ENCODE results near the gene AQP4.

AQP4 gene, protein sequence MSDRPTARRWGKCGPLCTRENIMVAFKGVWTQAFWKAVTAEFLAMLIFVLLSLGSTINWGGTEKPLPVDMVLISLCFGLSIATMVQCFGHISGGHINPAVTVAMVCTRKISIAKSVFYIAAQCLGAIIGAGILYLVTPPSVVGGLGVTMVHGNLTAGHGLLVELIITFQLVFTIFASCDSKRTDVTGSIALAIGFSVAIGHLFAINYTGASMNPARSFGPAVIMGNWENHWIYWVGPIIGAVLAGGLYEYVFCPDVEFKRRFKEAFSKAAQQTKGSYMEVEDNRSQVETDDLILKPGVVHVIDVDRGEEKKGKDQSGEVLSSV

DNA sequence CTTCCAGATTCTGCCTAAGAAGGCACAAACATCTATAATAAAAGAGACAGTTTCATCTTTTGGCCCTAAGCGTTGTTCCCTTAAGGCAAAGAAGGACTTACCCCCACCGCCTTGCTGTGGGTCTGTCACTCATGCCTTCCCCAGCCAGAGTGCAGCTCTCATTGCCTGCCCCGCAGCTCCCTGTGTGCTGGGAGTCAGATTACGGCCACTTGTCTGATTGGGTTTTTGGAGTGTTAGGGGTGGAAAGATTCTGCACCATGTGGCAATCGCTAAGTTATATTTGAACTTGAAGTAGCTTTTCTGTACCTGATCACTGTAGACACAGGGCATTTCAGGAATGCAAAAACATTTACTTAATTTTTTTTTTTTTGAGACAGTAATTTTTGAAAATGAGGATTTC, at the start of gene AQP4:
AQP4 (minus strand) TSS at position 151 of the 400 bp plus-strand sequence; CDS start at position 133, 18 bp downstream.
- Histone ChIP-seq H3K4me2 (ENCODE audit: low read depth, low read length) (peak within 1 kb of the TSS; percentile 16; the same call in 1 of the 2 replicates), H3K79me2 (ENCODE audit: low read length) (no peaks in the 10 kb centered on the region), H4K20me1 (ENCODE audit: insufficient read depth, low read length) (no peaks in the 10 kb centered on the region), H3K9me2 (replicated peaks; ENCODE audit: insufficient read depth, low read length) (no peaks in the 10 kb centered on the region), H3K27ac (ENCODE audit: low read length) (no peak within 1 kb of the TSS), H3K9me3 (replicated peaks; ENCODE audit: insufficient read depth, low read length) (no peaks in the 10 kb centered on the region), H3K36me3 (replicated peaks; ENCODE audit: insufficient read depth, low read length) (no peaks in the 10 kb centered on the region), H3K9ac (ENCODE audit: low read length) (no peak within 1 kb of the TSS), H3F3A (ENCODE audit: insufficient read depth, low read length) (no peaks in the 10 kb centered on the region), H3K27me3 (replicated peaks; ENCODE audit: insufficient read depth, low read length) (no peaks in the 10 kb centered on the region), H3K4me3 (ENCODE audit: low read length) (no peak within 1 kb of the TSS), H2AFZ (ENCODE audit: low read length) (no peak within 1 kb of the TSS), H3K4me1 (ENCODE audit: low read length) (no peaks in the 10 kb centered on the region)
- TF ChIP-seq EZH2 (optimal IDR thresholded peaks at IDR 0.05; ENCODE audit: low read depth, low read length): no peak
- TF ChIP-seq, protein P1, sequence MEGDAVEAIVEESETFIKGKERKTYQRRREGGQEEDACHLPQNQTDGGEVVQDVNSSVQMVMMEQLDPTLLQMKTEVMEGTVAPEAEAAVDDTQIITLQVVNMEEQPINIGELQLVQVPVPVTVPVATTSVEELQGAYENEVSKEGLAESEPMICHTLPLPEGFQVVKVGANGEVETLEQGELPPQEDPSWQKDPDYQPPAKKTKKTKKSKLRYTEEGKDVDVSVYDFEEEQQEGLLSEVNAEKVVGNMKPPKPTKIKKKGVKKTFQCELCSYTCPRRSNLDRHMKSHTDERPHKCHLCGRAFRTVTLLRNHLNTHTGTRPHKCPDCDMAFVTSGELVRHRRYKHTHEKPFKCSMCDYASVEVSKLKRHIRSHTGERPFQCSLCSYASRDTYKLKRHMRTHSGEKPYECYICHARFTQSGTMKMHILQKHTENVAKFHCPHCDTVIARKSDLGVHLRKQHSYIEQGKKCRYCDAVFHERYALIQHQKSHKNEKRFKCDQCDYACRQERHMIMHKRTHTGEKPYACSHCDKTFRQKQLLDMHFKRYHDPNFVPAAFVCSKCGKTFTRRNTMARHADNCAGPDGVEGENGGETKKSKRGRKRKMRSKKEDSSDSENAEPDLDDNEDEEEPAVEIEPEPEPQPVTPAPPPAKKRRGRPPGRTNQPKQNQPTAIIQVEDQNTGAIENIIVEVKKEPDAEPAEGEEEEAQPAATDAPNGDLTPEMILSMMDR (IDR thresholded peaks at IDR 0.05; ENCODE audit: low read length): no peak
- TF ChIP-seq EZH2phosphoT487 (IDR thresholded peaks at IDR 0.05; ENCODE audit: low read length): no peak
- DNase-seq: no peak

DNA sequence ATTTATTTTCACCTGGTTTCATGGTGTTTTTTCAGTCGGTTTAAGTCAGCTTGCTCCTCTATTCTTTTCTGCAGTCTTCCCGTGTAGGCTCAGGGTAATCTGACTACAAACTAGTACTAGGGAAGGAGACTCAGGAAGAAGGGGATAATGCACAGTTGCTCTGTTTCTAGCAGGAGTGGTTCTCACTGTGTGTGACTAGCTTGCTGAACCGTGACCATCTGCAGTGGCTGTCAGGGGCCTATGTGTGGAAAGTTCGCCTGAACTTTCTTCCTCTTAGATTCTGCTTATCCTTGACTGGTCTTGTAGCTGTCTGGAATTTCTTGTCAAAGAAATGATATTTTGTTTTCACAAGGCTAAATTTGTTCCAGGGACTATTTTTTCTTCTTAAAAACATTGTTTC, 46.3 kb upstream of the AQP4 start:
- H2AFZ ChIP-seq (ENCODE audit: low read length): no peak overlapping the region
- H3F3A ChIP-seq (ENCODE audit: insufficient read depth, low read length): no peaks in the 10 kb centered on the region
- TF ChIP-seq, protein P1 (IDR thresholded peaks at IDR 0.05; ENCODE audit: low read length): no peak
- TF ChIP-seq EZH2 (optimal IDR thresholded peaks at IDR 0.05; ENCODE audit: low read depth, low read length): no peak
- no peak for TF ChIP-seq EZH2phosphoT487 (IDR thresholded peaks at IDR 0.05; ENCODE audit: low read length)
- H3K36me3 ChIP-seq (replicated peaks; ENCODE audit: insufficient read depth, low read length): no peaks in the 10 kb centered on the region
- no peak for DNase-seq
- no peaks in the 10 kb centered on the region for H3K4me1 ChIP-seq (ENCODE audit: low read length)
- H4K20me1 ChIP-seq (ENCODE audit: insufficient read depth, low read length): no peaks in the 10 kb centered on the region
- no peaks in the 10 kb centered on the region for H3K9me3 ChIP-seq (replicated peaks; ENCODE audit: insufficient read depth, low read length)
- H3K27me3 ChIP-seq (replicated peaks; ENCODE audit: insufficient read depth, low read length): no peaks in the 10 kb centered on the region
- H3K27ac ChIP-seq (ENCODE audit: low read length): no peak overlapping the region
- no peak overlapping the region for H3K9ac ChIP-seq (ENCODE audit: low read length)
- H3K9me2 ChIP-seq (replicated peaks; ENCODE audit: insufficient read depth, low read length): no peaks in the 10 kb centered on the region
- H3K4me2 ChIP-seq (ENCODE audit: low read depth, low read length): no peak overlapping the region
- no peaks in the 10 kb centered on the region for H3K79me2 ChIP-seq (ENCODE audit: low read length)
- H3K4me3 ChIP-seq (ENCODE audit: low read length): no peak overlapping the region

DNA sequence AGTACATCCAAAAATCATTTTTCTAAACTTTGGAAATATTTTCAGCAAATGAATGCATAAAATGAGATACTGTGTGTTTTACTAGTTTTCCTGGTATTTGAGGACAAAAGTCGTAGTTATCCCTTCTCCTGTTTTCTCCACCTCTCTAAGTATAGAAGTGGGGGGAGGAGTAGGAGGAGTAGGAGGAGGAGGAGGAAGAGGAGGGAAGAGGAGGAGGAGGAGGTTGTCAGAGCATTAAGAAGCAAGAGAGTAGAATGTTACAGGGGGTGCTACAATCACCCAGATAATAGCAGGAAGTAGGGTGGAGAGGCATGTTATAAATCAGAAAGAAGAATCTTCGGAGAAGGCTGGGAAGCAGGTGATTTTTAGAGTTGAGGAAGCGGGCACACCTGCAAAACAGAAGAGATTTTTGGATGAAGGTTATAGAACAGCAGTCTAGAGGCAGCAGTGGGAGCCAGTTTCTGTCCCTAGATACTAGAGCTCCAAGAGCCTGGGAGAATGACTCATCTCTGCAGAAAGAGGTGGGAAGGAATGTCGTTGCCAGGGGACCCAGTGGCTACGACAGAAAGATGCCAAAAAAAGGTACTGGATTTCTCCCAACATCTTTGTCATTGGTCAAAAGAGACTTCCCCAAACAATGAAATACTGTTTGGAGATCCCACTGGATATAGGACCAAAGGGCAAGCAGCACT, 44.2 kb upstream of the AQP4 start:
- no peak overlapping the region for H2AFZ ChIP-seq (ENCODE audit: low read length)
- no peak overlapping the region for H3K27ac ChIP-seq (ENCODE audit: low read length)
- H3K9ac ChIP-seq (ENCODE audit: low read length): no peak overlapping the region
- H3K36me3 ChIP-seq (replicated peaks; ENCODE audit: insufficient read depth, low read length): no peaks in the 10 kb centered on the region
- H3K4me3 ChIP-seq (ENCODE audit: low read length): no peak overlapping the region
- H4K20me1 ChIP-seq (ENCODE audit: insufficient read depth, low read length): no peaks in the 10 kb centered on the region
- no peaks in the 10 kb centered on the region for H3K79me2 ChIP-seq (ENCODE audit: low read length)
- no peaks in the 10 kb centered on the region for H3F3A ChIP-seq (ENCODE audit: insufficient read depth, low read length)
- H3K9me2 ChIP-seq (replicated peaks; ENCODE audit: insufficient read depth, low read length): no peaks in the 10 kb centered on the region
- DNase-seq: no peak
- no peak overlapping the region for H3K4me2 ChIP-seq (ENCODE audit: low read depth, low read length)
- H3K9me3 ChIP-seq (replicated peaks; ENCODE audit: insufficient read depth, low read length): no peaks in the 10 kb centered on the region
- no peaks in the 10 kb centered on the region for H3K27me3 ChIP-seq (replicated peaks; ENCODE audit: insufficient read depth, low read length)
- no peaks in the 10 kb centered on the region for H3K4me1 ChIP-seq (ENCODE audit: low read length)
- TF ChIP-seq EZH2phosphoT487 (IDR thresholded peaks at IDR 0.05; ENCODE audit: low read length) (no peak), EZH2 (optimal IDR thresholded peaks at IDR 0.05; ENCODE audit: low read depth, low read length) (no peak)
- TF ChIP-seq, protein P1 (IDR thresholded peaks at IDR 0.05; ENCODE audit: low read length): no peak
